WTC11 (cell line): ENCODE measurements around the gene PHLDA2.

Experiments used
- CTCF ChIP-seq: fragments of 200-600 bp; IDR thresholded peaks from 2 replicates; pipeline ENCODE4 v1.8.0; 2022; ENCODE audit warnings: antibody characterized with exemption
- TCF7 ChIP-seq: sonication (generic); formaldehyde crosslinking; IDR thresholded peaks from 2 replicates; pipeline ENCODE4 v1.8.0; 2022; ENCODE audit warnings: mild to moderate bottlenecking, low read depth, missing genetic modification reagents, moderate library complexity

DNA sequence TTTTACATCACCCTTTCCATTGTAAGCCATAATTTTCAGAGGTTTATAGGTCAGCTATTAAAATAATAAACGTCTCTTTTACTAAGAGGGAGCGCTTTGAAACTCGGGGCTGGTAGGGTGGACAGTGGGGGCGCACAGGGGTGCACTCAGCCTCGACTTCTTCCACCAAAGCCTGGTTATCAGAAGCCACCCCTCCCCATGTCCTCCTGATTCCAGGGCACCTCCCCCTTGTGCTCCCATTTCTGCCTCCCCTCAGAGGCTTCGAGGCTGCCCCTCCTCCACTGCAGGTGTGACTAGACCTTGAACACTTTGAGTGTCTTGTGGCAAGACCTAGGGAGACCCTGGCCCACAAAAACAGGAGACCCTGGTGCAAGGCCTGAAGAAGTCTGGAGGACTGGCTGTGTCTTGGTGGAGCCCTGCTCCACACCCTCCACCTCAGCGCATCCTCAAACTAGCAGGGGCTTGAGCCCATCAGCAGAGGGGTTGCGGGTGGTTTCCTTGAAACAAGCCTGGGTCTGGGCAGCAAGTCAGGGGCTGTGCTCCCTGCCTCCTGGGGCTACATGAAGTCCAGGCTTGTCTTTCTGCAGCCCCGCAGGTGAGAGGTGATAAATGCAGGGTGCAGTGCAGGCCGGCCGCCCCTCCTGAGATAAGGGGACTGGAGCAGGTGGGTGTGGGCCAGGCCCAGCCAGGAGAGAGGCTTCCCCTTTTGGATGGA lies 46.7 kb downstream of the PHLDA2 start:
- TF ChIP-seq CTCF (no peak), TCF7 (CRISPR knock-in tag) (no peak)
